HepG2 (cell line): ENCODE results near the gene TIFAB. TPM values are rescaled to one million over a fixed set of nuclear protein-coding genes. Genes with fewer than 3 reads are reported as not detected.

Source experiments
- ATAC-seq: fragments of 200-7000 bp; cut with Tn5 transposase; 3 replicates; pipeline ENCODE4 v1.9.1; 2020; ENCODE audit warnings: mild to moderate bottlenecking, moderate library complexity
- BruUV-seq: library from RNA; stranded (reverse); fragments of 400-500 nt; replicated peaks from 2 replicates; lab custom pipeline; 2021; lab: Mats Ljungman, UMichigan
- CTCF ChIA-PET: fragments of 300-600 bp; formaldehyde crosslinking; extraction: SDS; loops from one replicate; lab custom pipeline; 2021; ENCODE audit warnings: low total read pairs, inconsistent platforms, low intra/inter-chr PET ratio; lab: Yijun Ruan, JAX
- POLR2A ChIA-PET: fragments of 350-600 bp; sonication (Branson Sonifier 250); formaldehyde crosslinking; loops from one replicate; lab custom pipeline; 2020; ENCODE audit warnings: antibody characterized with exemption, inconsistent platforms; lab: Yijun Ruan, JAX
- DNase-seq: peaks from one replicate; pipeline ENCODE4 v3.0.0-alpha.2; 2015; ENCODE audit warnings: low spot score
- FAIRE-seq: peaks from 3 replicates; lab custom pipeline; 2011; peaks lifted over from hg19 to GRCh38; lab: Jason Lieb, UNC
- H2AFZ ChIP-seq: one replicate; pipeline ENCODE4 v1.6.1; 2011; ENCODE audit warnings: low read length, inconsistent platforms
- H3K27ac ChIP-seq: fragments of 300-600 bp; 3 replicates; pipeline ENCODE4 v1.8.0; 2011; ENCODE audit warnings: mixed run types, mild to moderate bottlenecking, mixed read lengths, low read length, inconsistent platforms; ENCODE audit not compliant: insufficient read depth; ENCODE audit errors: extremely low read length
- H3K27me3 ChIP-seq, 2 experiments: fragments of 200-600 bp in 1 of 2; 2 replicates in 1 of 2; 3 replicates in 1 of 2; pipeline versions ENCODE4 v1.6.0 to v1.8.0; 2011; ENCODE audit warnings: low read length in 2 of 2, mild to moderate bottlenecking in 2 of 2, moderate library complexity in 2 of 2, inconsistent platforms in 1 of 2; ENCODE audit not compliant: insufficient read depth in 2 of 2, control insufficient read depth in 1 of 2
- H3K36me3 ChIP-seq, 2 experiments: fragments of 200-600 bp in 1 of 2; replicated peaks in 1 of 2; 2 replicates in 1 of 2; 3 replicates in 1 of 2; pipeline versions ENCODE4 v1.5.1 to v1.8.0; 2011; ENCODE audit warnings: low read length in 2 of 2, inconsistent platforms in 1 of 2; ENCODE audit not compliant: insufficient read depth in 2 of 2, control insufficient read depth in 1 of 2
- H3K4me1 ChIP-seq: 2 replicates; pipeline ENCODE4 v1.5.1; 2012; ENCODE audit warnings: low read length, inconsistent platforms; ENCODE audit not compliant: insufficient read depth
- H3K4me2 ChIP-seq: 2 replicates; pipeline ENCODE4 v1.6.0; 2011; ENCODE audit warnings: low read depth, low read length, inconsistent platforms
- H3K4me3 ChIP-seq, 3 experiments: fragments of 200-600 bp in 1 of 3; sonication (generic), shearing (Covaris generic) in 1 of 3; replicated peaks in 1 of 3; 2 replicates each; pipeline ENCODE4 v1.5.1; 2011 to 2016; ENCODE audit warnings: low read length in 3 of 3, inconsistent platforms in 2 of 3, low read depth in 2 of 3, mild to moderate bottlenecking in 2 of 3, control low read depth in 1 of 3, mixed read lengths in 1 of 3; ENCODE audit not compliant: insufficient read depth in 1 of 3
- H3K79me2 ChIP-seq: one replicate; pipeline ENCODE4 v1.6.1; 2011; ENCODE audit warnings: low read length, inconsistent platforms; ENCODE audit not compliant: insufficient read depth
- H3K9ac ChIP-seq: 2 replicates; pipeline ENCODE4 v1.6.0; 2011; ENCODE audit warnings: mild to moderate bottlenecking, low read depth, low read length, inconsistent platforms; ENCODE audit not compliant: insufficient read depth
- H3K9me3 ChIP-seq: 2 replicates; pipeline ENCODE4 v1.5.1; 2012; ENCODE audit warnings: mild to moderate bottlenecking, low read length
- H4K20me1 ChIP-seq: 2 replicates; pipeline ENCODE4 v1.6.0; 2011; ENCODE audit warnings: inconsistent platforms, mild to moderate bottlenecking, low read length, moderate library complexity; ENCODE audit not compliant: insufficient read depth
- DMAP1 ChIP-seq: IDR thresholded peaks from 2 replicates; pipeline ENCODE4 v1.6.1; 2016
- DNMT1 ChIP-seq: sonication (generic); formaldehyde crosslinking; IDR thresholded peaks from 2 replicates; pipeline ENCODE4 v1.5.1; 2020; ENCODE audit warnings: mild to moderate bottlenecking, missing genetic modification reagents
- MLX ChIP-seq: IDR thresholded peaks from 2 replicates; pipeline ENCODE4 v1.6.1; 2016
- MXI1 ChIP-seq: IDR thresholded peaks from 3 replicates; pipeline ENCODE4 v1.6.1; 2012; ENCODE audit warnings: low read depth, low read length, inconsistent platforms, borderline replicate concordance
- NFYB ChIP-seq: sonication (generic); formaldehyde crosslinking; IDR thresholded peaks from 2 replicates; pipeline ENCODE4 v1.4.0; 2020; ENCODE audit warnings: missing genetic modification reagents
- REST ChIP-seq, 2 experiments: IDR thresholded peaks; 2 replicates each; pipeline ENCODE4 v1.6.1; 2011 to 2012; ENCODE audit warnings: low read length in 2 of 2, borderline replicate concordance in 1 of 2, low read depth in 1 of 2, mild to moderate bottlenecking in 1 of 2, moderate library complexity in 1 of 2
- SMAD1 ChIP-seq: sonication (generic); formaldehyde crosslinking; IDR thresholded peaks from 2 replicates; pipeline ENCODE4 v1.4.0; 2020; ENCODE audit warnings: missing genetic modification reagents, low read depth, mild to moderate bottlenecking, borderline replicate concordance
- U2AF1 ChIP-seq: fragments of 200-400 bp; formaldehyde crosslinking; optimal IDR thresholded peaks from 2 replicates; pipeline ENCODE3; 2017; ENCODE audit warnings: mild to moderate bottlenecking, low read depth, low read length
- ZBTB14 ChIP-seq: sonication (generic); formaldehyde crosslinking; IDR thresholded peaks from 2 replicates; pipeline ENCODE4 v1.4.0; 2020; ENCODE audit warnings: missing genetic modification reagents
- ZNF34 ChIP-seq: sonication (generic); formaldehyde crosslinking; IDR thresholded peaks from 2 replicates; pipeline ENCODE4 v1.4.0; 2020; ENCODE audit warnings: mild to moderate bottlenecking, missing genetic modification reagents, borderline replicate concordance
- ZNF788 ChIP-seq: sonication (generic); formaldehyde crosslinking; IDR thresholded peaks from 2 replicates; pipeline ENCODE4 v1.5.0; 2020; ENCODE audit warnings: mild to moderate bottlenecking, missing genetic modification reagents, borderline replicate concordance
- WGBS: methylation state at CpG from one replicate; pipeline ENCODE4 v1.1.6; 2017; ENCODE audit warnings: low lambda C conversion rate; 5-methylcytosine and 5-hydroxymethylcytosine counted together
- in situ Hi-C: cut with HindIII; loops from 2 replicates; pipeline ENCODE4 v1.10.0; 2017; ENCODE audit warnings: low pct_unique_long_range_greater_than_20kb; ENCODE audit not compliant: extremely low pct_ligation_motif_present
- intact Hi-C: fragments of 100-400 bp; cut with micrococcal nuclease; formaldehyde crosslinking; loops from one replicate; pipeline ENCODE4 v1.10.0; 2022; ENCODE audit not compliant: unreplicated experiment
- polyA plus RNA-seq, 8 experiments: library from polyadenylated mRNA; depleted of rRNA in 3 of 8; stranded (reverse) in 7 of 8; unstranded in 1 of 8; fragments of >200 nt; fragmentation: Illumina TruSeq in 4 of 8; extraction: Trizol in 4 of 8; gene quantifications; 2 replicates each; pipeline versions ENCODE4 v1.2.1 to v1.2.3, GENCODE V29; 2011 to 2016; ENCODE audit warnings: low read depth in 4 of 8, missing spikeins in 1 of 8, mixed read lengths in 1 of 8; ENCODE audit not compliant: insufficient read depth in 1 of 8
- total RNA-seq, 5 experiments: library from RNA; depleted of rRNA; stranded (reverse); fragments of >200 nt; fragmentation: Illumina TruSeq; extraction: Trizol; gene quantifications; 2 replicates each; pipeline ENCODE4 v1.2.3, GENCODE V29; 2016; ENCODE audit warnings: low read depth in 1 of 5

Gene TIFAB
- total and polyA plus RNA-seq, 2 of the 13 experiments (the other 11 are each of a cell fraction or from before 2014, with no cell fraction given) = not detected

GRCh38 chr5:135425641-135426040 is 26.5 kb downstream of the TIFAB start (continued):
- no peak for TF ChIP-seq ZBTB14 (CRISPR knock-in tag)
- TF ChIP-seq, all 625 proteins: peak for 0

GRCh38 chr5:135423846-135424168 is 28.3 kb downstream of the TIFAB start:
- 86% methylated on average over 1 of the region's 1 CpG for WGBS
- Histone ChIP-seq H3K4me3 (no peak overlapping the region), H2AFZ (no peak overlapping the region), H3K27ac (no peak overlapping the region), H3K79me2 (no peaks in the 10 kb centered on the region), H3K4me1 (no peaks in the 10 kb centered on the region), H3K27me3 (no peaks in the 10 kb centered on the region; a peak in 1 of 5 replicates), H3K9ac (no peak overlapping the region), H3K4me2 (no peak overlapping the region), H3K36me3 (no peaks in the 10 kb centered on the region), H4K20me1 (no peaks in the 10 kb centered on the region), H3K9me3 (peaks cover 4% of the 10 kb centered on the region; the same call in 1 of the 2 replicates)
- CTCF ChIA-PET = no interaction called here
- ATAC-seq (no peak), DNase-seq (no peak), FAIRE-seq (no peak)
- POLR2A ChIA-PET = no interaction called here
- in situ Hi-C loops (no loop called here), intact Hi-C loops (no loop called here)
- TF ChIP-seq MLX (CRISPR knock-in tag) (no peak), ZNF788 (no peak), DNMT1 (CRISPR knock-in tag) (no peak), SMAD1 (no peak), DMAP1 (CRISPR knock-in tag) (no peak), MXI1 (no peak), REST (IDR thresholded peaks at IDR 0.05; ENCODE audit: borderline replicate concordance in 1 of 2, low read depth in 1 of 2, low read length in 2 of 2) (no peak), ZNF34 (CRISPR knock-in tag) (no peak), NFYB (no peak), U2AF1 (no peak)
- no TSS peak for BruUV-seq
